GM13977 (cell line): Measurements from ENCODE around the gene UACA.

ENCODE experiments used
- DNase-seq: peaks from one replicate; pipeline ENCODE4 v3.0.0; 2012; ENCODE audit warnings: low spot score
- CTCF ChIP-seq: IDR thresholded peaks from 2 replicates; pipeline ENCODE4 v1.5.1; 2012; ENCODE audit warnings: mild to moderate bottlenecking, control low read depth; ENCODE audit not compliant: insufficient read depth; ENCODE audit errors: extremely low read depth, missing control alignments
- in situ Hi-C: fragments of 300-500 bp; cut with MboI; formaldehyde crosslinking; loops from one replicate; pipeline ENCODE4 v1.12.0; 2022; ENCODE audit warnings: low sequenced_read_pairs, low pct_unique_long_range_greater_than_20kb, mixed read lengths, inconsistent platforms; ENCODE audit not compliant: unreplicated experiment

The UACA gene

GRCh38 chr15:70611286-70611685 is 152.1 kb downstream of the UACA start:
- in situ Hi-C loops, result no loop called here
- TF ChIP-seq CTCF, result no peak
- no peak for DNase-seq

- DNase-seq, result no peak
- in situ Hi-C loops, result no loop called here
- TF ChIP-seq CTCF, result no peak
These were observed 152.8 kb downstream of the UACA start for GRCh38 chr15:70610541-70610940.

GRCh38 chr15:70609889-70610288 is 153.5 kb downstream of the UACA start:
- no peak for DNase-seq
- in situ Hi-C loops, result no loop called here
- no peak for TF ChIP-seq CTCF

GRCh38 chr15:70608144-70608543 is 155.2 kb downstream of the UACA start:
- no peak for DNase-seq
- in situ Hi-C loops, result no loop called here
- no peak for TF ChIP-seq CTCF

GRCh38 chr15:70605606-70606410 is 157.6 kb downstream of the UACA start:
- no peak for DNase-seq
- TF ChIP-seq CTCF, result no peak
- in situ Hi-C loops, result no loop called here

GRCh38 chr15:70604666-70605315 is 158.6 kb downstream of the UACA start:
- no peak for DNase-seq
- in situ Hi-C loops, result no loop called here
- no peak for TF ChIP-seq CTCF
